Activated B cell treated with CpG ODN at 0.5 μM for 24 hours (primary cell): Measurements from ENCODE around the gene DYRK1B. TPM values are rescaled to one million over a fixed set of nuclear protein-coding genes. Genes with fewer than 3 reads are reported as not detected.
"Not testable (repeated sequence)": the region's sequence is repeated elsewhere in the genome, so short reads cannot be mapped to it uniquely, and the experiment has no call there.

Experiments
- ATAC-seq: fragments of 200-7000 bp; cut with Tn5 transposase; one replicate; pipeline ENCODE4 v1.10.0; 2021; ENCODE audit warnings: low read depth, mild to moderate bottlenecking, moderate library complexity
- CTCF ChIA-PET: fragments of 350-600 bp; sonication (Branson Sonifier 250); formaldehyde crosslinking; loops from one replicate; lab custom pipeline; 2021; ENCODE audit warnings: antibody characterized with exemption; lab: Charles Lee
- POLR2A ChIA-PET: fragments of 350-600 bp; sonication (Branson Sonifier 250); formaldehyde crosslinking; loops from one replicate; lab custom pipeline; 2021; ENCODE audit warnings: antibody characterized with exemption; lab: Charles Lee
- DNase-seq: peaks from one replicate; pipeline ENCODE4 v3.0.0; 2022
- H3K27ac Mint-ChIP-seq: one replicate; pipeline ENCODE4 v1.8.0; 2020; ENCODE audit warnings: mixed read lengths
- H3K27me3 Mint-ChIP-seq: one replicate; pipeline ENCODE4 v1.8.0; 2021; ENCODE audit warnings: mixed read lengths
- H3K36me3 Mint-ChIP-seq: one replicate; pipeline ENCODE4 v1.8.0; 2021; ENCODE audit warnings: low read depth, mixed read lengths
- H3K4me1 Mint-ChIP-seq: one replicate; pipeline ENCODE4 v1.8.0; 2021; ENCODE audit warnings: mixed read lengths
- H3K4me3 Mint-ChIP-seq: one replicate; pipeline ENCODE4 v1.8.0; 2020; ENCODE audit warnings: mild to moderate bottlenecking, mixed read lengths
- H3K9me3 Mint-ChIP-seq: one replicate; pipeline ENCODE4 v1.8.0; 2020; ENCODE audit warnings: mixed read lengths
- CTCF ChIP-seq: fragments of 200-600 bp; IDR thresholded peaks from one replicate; pipeline ENCODE4 v1.8.0; 2022; ENCODE audit warnings: antibody characterized with exemption, mild to moderate bottlenecking
- intact Hi-C: fragments of 100-400 bp; cut with micrococcal nuclease; formaldehyde crosslinking; loops from one replicate; pipeline ENCODE4 v1.15.1; 2024
- total RNA-seq: library from RNA; stranded (reverse); gene quantifications from 2 replicates; pipeline ENCODE4 v1.2.3, GENCODE V29; 2022

DYRK1B gene
- total RNA-seq, 1 donor from 2014 or later: 17.2 TPM

DNA sequence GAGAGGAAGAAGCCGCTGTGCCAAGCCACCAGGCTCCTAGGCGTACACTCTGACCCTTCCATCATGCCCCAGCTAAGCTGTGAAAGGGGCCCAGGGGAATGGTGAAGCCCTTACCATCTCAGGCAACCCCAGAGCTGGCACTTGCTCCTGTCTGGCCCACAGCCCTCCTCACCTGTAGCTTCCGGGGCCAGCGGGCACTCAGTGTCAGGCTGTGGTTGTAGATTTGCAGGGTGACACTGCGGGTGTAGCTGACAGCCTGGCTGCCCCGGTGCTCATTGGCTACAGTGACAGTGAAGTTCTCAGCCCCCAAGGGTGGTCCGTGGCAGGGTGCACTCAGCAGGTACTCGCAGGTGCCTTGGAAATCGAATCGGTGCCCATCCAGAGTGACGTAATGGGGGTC lies 42.5 kb upstream of the DYRK1B start:
- H3K27me3 Mint-ChIP-seq, DNase-seq, ATAC-seq, intact Hi-C loops, CTCF ChIA-PET, H3K27ac Mint-ChIP-seq, H3K36me3 Mint-ChIP-seq, POLR2A ChIA-PET, H3K4me3 Mint-ChIP-seq, H3K9me3 Mint-ChIP-seq, H3K4me1 Mint-ChIP-seq: not testable (repeated sequence)

DNA sequence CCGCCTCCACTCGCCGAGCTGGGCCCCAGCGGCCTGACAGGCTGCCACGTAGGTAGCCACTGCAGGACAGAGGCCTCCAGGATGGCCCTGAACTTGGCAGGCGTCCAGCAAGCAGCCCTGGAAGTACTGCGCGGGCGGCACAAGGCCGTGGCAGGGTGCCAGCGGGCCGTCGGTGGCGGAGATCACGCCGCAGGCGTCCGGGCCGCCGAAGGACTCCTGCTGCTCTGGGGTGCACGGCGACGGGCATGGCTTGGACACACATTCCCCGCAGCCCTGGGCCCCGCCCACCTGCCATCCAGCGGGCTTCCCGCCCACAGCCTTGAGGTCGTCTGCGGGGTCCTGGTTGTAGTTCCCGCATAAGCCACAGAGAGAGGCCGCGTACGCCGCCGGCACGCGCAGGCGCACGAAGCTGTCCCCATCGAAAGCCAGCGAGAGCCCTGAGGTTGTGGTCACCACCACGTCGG lies 41.5 kb upstream of the DYRK1B start:
- H3K9me3 Mint-ChIP-seq, ATAC-seq, POLR2A ChIA-PET, H3K4me3 Mint-ChIP-seq, H3K27ac Mint-ChIP-seq, DNase-seq, intact Hi-C loops, CTCF ChIA-PET, H3K27me3 Mint-ChIP-seq, H3K4me1 Mint-ChIP-seq, H3K36me3 Mint-ChIP-seq: not testable (repeated sequence)

- H3K9me3 Mint-ChIP-seq: no peaks in the 10 kb centered on the region
- ChIA-PET POLR2A (no interaction called here), CTCF (no interaction called here)
- no peaks in the 10 kb centered on the region for H3K4me1 Mint-ChIP-seq
- H3K4me3 Mint-ChIP-seq: no peak overlapping the region
- no peak overlapping the region for H3K27ac Mint-ChIP-seq
- H3K36me3 Mint-ChIP-seq: no peaks in the 10 kb centered on the region
- DNase-seq (no peak), ATAC-seq (no peak)
- intact Hi-C loops: no loop called here
- no peaks in the 10 kb centered on the region for H3K27me3 Mint-ChIP-seq
- no peak for TF ChIP-seq CTCF
Measured at GRCh38 chr19:39874404-39874803, 40.4 kb upstream of the DYRK1B start.

- no peak for TF ChIP-seq CTCF
- ChIA-PET CTCF (no interaction called here), POLR2A (no interaction called here)
- no peak for ATAC-seq
- Mint-ChIP-seq H3K4me1 (no peaks in the 10 kb centered on the region), H3K27ac (no peak overlapping the region), H3K27me3 (no peaks in the 10 kb centered on the region), H3K9me3 (no peaks in the 10 kb centered on the region), H3K4me3 (no peak overlapping the region), H3K36me3 (no peaks in the 10 kb centered on the region)
- no peak for DNase-seq
- intact Hi-C loops: no loop called here
Measured at GRCh38 chr19:39873385-39873784, 39.4 kb upstream of the DYRK1B start.

GRCh38 chr19:39871886-39872866 lies 38.2 kb upstream of the DYRK1B start:
- no peaks in the 10 kb centered on the region for H3K27me3 Mint-ChIP-seq
- H3K27ac Mint-ChIP-seq: no peak overlapping the region
- no peaks in the 10 kb centered on the region for H3K4me1 Mint-ChIP-seq
- intact Hi-C loops: no loop called here
- H3K36me3 Mint-ChIP-seq: no peaks in the 10 kb centered on the region
- no peak overlapping the region for H3K4me3 Mint-ChIP-seq
- ATAC-seq (no peak), DNase-seq (no peak)
- TF ChIP-seq CTCF: no peak
- H3K9me3 Mint-ChIP-seq: no peaks in the 10 kb centered on the region
- ChIA-PET CTCF (no interaction called here), POLR2A (no interaction called here)

DNA sequence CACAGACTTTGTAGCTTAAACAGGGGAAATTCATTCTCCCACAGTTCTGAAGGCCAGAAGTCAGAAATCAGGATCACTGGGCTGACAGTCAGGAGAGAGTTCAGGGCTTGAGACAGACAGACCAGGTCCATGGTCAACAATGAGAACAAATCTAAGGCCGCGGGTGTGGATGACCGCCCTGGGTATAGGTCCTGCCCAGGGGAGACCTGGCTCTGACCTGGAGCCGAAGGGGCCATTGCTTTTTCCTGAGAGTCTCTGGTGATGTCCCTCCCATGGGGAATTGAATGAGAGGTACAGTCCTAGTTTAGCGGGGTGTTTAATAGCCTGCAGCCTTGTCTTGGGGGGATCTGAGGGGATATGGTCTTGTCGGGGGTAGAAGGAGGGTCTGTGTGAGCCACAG lies 37.4 kb upstream of the DYRK1B start:
- ATAC-seq (no peak), DNase-seq (no peak)
- ChIA-PET CTCF (no interaction called here), POLR2A (no interaction called here)
- H3K36me3 Mint-ChIP-seq: no peaks in the 10 kb centered on the region
- no peaks in the 10 kb centered on the region for H3K27me3 Mint-ChIP-seq
- H3K27ac Mint-ChIP-seq: no peak overlapping the region
- no peaks in the 10 kb centered on the region for H3K4me1 Mint-ChIP-seq
- no peak for TF ChIP-seq CTCF
- intact Hi-C loops: no loop called here
- no peak overlapping the region for H3K4me3 Mint-ChIP-seq
- H3K9me3 Mint-ChIP-seq: no peaks in the 10 kb centered on the region
